ENCODE results near the gene TGFBR3. TPM values are rescaled to one million over a fixed set of nuclear protein-coding genes. Genes with fewer than 3 reads are reported as not detected.

Gene TGFBR3
- polyA plus RNA-seq, 1 experiment = 8.2 TPM

DNA sequence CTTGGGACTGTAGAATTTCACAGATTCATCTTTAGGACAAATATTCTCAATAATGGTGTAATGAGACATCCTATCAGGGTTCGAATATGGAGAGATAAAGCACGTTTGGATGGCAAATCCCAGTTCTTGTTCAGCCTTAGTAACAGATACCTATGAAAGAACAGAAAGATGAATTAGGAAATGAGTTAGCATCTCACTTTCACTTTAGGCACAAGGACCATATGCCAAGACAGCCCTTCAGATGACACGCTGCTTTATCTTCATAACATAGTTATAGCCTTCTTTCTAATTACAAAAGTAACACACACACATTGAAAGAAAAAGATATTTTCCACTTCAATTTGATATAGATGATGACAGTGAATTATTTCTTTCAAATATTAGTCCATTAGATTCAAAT is 173.6 kb downstream of the TGFBR3 start:
- ChIA-PET CTCF (interaction anchor here (0.9 kb wide), 3 partner anchors 12 to 24 kb away, joined by 3 read pairs; no protein-coding TSS in a partner anchor), POLR2A (no interaction called here)
- H3K4me3 ChIP-seq (ENCODE audit: low read depth, low read length) = no peak overlapping the region
- TF ChIP-seq, protein P1, sequence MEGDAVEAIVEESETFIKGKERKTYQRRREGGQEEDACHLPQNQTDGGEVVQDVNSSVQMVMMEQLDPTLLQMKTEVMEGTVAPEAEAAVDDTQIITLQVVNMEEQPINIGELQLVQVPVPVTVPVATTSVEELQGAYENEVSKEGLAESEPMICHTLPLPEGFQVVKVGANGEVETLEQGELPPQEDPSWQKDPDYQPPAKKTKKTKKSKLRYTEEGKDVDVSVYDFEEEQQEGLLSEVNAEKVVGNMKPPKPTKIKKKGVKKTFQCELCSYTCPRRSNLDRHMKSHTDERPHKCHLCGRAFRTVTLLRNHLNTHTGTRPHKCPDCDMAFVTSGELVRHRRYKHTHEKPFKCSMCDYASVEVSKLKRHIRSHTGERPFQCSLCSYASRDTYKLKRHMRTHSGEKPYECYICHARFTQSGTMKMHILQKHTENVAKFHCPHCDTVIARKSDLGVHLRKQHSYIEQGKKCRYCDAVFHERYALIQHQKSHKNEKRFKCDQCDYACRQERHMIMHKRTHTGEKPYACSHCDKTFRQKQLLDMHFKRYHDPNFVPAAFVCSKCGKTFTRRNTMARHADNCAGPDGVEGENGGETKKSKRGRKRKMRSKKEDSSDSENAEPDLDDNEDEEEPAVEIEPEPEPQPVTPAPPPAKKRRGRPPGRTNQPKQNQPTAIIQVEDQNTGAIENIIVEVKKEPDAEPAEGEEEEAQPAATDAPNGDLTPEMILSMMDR (IDR thresholded peaks at IDR 0.05; ENCODE audit: insufficient read depth, low read depth, low read length) = no peak
- H3K27me3 ChIP-seq (ENCODE audit: control insufficient read depth, insufficient read depth, low read length) = no peaks in the 10 kb centered on the region
- DNase-seq (ENCODE audit: low read depth) = no peak
- H3K36me3 ChIP-seq (ENCODE audit: control insufficient read depth, insufficient read depth, low read length) = peaks cover 6% of the 10 kb centered on the region

DNA sequence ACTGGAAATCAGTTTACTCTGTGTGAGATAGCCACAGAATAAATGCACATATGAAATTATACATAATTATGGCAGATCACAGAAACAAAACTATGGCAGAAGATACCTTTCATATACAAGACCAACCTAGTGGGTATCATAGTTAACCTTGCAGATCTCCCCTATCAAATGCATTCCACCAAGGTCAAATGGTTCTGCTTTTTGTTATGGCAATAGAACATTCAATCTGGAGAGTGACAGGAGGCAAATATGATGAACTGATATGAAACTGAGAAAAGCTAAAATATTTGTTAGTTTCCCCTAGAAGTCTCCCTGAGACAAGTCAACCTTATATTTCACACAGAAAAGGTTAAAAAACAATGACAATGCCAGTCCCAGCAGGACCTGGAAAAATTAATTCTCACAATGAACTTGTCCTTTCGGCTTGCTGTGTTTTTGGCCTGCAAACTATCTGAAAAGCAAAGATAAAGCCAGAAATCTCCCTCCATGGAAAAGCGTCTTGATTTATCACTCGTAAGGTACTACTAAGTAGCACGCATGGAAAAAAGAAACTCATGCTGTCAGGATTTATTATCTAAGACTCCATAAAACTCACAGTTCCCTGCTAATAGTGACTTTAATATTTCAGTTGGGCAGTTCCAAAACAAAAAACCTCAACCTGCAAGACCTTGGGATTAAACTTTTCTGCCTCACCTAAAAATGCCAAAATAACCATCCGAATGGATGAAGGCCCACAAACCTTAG is 174.3 kb downstream of the TGFBR3 start:
- ChIA-PET POLR2A (no interaction called here), CTCF (interaction anchor here (2.4 kb wide), 1 partner anchor 11 kb away, joined by 9 read pairs; no protein-coding TSS in a partner anchor)
- Histone ChIP-seq H3K4me3 (ENCODE audit: low read depth, low read length) (no peak overlapping the region), H3K27me3 (ENCODE audit: control insufficient read depth, insufficient read depth, low read length) (no peaks in the 10 kb centered on the region), H3K36me3 (ENCODE audit: control insufficient read depth, insufficient read depth, low read length) (peaks cover 9% of the 10 kb centered on the region)
- TF ChIP-seq, protein P1 (IDR thresholded peaks at IDR 0.05; ENCODE audit: insufficient read depth, low read depth, low read length) = no peak
- DNase-seq (ENCODE audit: low read depth) = no peak

DNA sequence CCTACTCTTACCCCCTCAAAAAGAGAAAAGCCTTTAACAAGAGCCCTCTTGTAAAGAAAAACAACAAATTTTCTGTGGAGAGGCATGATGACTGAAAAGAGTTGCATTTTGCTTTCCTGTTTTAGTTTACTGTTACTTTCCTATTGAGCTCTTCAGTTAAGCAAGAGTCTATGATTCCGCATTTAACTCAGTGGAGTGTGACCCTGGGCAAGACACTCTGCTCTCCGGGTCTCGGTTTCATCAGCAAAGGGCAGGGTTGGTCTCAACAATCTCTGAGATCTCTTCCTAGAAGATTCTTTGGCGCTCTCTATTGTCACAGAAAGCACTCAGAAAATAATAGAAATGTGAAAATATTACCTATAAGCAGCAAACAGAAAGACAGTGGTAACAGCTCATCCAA is 175.7 kb downstream of the TGFBR3 start:
- no peak for DNase-seq (ENCODE audit: low read depth)
- TF ChIP-seq, protein P1 (IDR thresholded peaks at IDR 0.05; ENCODE audit: insufficient read depth, low read depth, low read length) = no peak
- ChIA-PET POLR2A (no interaction called here), CTCF (interaction anchor here (1.0 to 2.4 kb wide), 4 partner anchors 10 to 198 kb away, joined by 3 to 9 read pairs (median 3); no protein-coding TSS in a partner anchor)
- H3K27me3 ChIP-seq (ENCODE audit: control insufficient read depth, insufficient read depth, low read length) = no peaks in the 10 kb centered on the region
- peaks cover 7% of the 10 kb centered on the region; the same call in 1 of the 2 replicates for H3K36me3 ChIP-seq (ENCODE audit: control insufficient read depth, insufficient read depth, low read length)
- no peak overlapping the region for H3K4me3 ChIP-seq (ENCODE audit: low read depth, low read length)

DNA sequence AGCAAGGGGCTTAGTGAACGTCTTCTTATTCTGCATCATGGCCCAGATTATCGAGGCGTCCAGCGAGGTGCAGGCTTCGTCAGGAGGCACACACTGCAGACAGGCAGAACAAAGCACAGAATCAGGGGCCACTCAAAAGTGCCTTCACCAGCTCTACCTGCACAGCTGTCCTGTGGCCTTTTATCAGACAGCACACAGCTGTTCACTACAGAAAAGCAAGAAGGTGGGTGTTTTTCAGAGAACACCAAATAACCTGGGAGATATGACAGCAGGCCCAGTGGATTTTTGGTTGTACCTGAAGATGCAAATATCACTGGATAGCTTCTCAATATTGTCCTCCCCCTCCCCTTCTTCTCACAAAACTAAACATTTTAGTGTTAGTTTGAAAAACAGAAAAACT is 177.3 kb downstream of the TGFBR3 start:
- POLR2A ChIA-PET = no interaction called here
- no peak for DNase-seq (ENCODE audit: low read depth)
- no peaks in the 10 kb centered on the region for H3K27me3 ChIP-seq (ENCODE audit: control insufficient read depth, insufficient read depth, low read length)
- peaks cover 7% of the 10 kb centered on the region; the same call in 1 of the 2 replicates for H3K36me3 ChIP-seq (ENCODE audit: control insufficient read depth, insufficient read depth, low read length)
- TF ChIP-seq, protein P1 (IDR thresholded peaks at IDR 0.05; ENCODE audit: insufficient read depth, low read depth, low read length) = no peak
- CTCF ChIA-PET = interaction anchor here (1.3 kb wide), 1 partner anchor 196 kb away, joined by 3 read pairs; no protein-coding TSS in a partner anchor
- no peak overlapping the region for H3K4me3 ChIP-seq (ENCODE audit: low read depth, low read length)

DNA sequence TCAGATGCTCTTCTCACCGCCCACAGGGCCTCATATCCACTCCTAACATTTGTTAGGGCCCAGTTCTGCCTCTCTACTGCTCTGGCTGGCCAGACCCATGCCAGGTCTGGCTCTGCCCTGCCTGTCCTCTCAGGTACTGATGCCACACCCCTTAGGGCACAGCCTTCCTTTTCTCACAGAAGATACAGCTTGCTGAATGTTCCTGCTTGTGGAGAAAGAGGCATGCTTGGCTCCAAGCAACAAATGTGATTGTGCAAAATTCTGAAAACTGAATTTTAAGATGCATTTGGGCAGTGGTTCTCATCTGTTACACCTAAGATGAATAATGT is 178.1 kb downstream of the TGFBR3 start:
- Histone ChIP-seq H3K4me3 (ENCODE audit: low read depth, low read length) (no peak overlapping the region), H3K27me3 (ENCODE audit: control insufficient read depth, insufficient read depth, low read length) (no peaks in the 10 kb centered on the region), H3K36me3 (ENCODE audit: control insufficient read depth, insufficient read depth, low read length) (peaks cover 7% of the 10 kb centered on the region; the same call in 1 of the 2 replicates)
- TF ChIP-seq, protein P1 (IDR thresholded peaks at IDR 0.05; ENCODE audit: insufficient read depth, low read depth, low read length) = no peak
- ChIA-PET CTCF (no interaction called here), POLR2A (no interaction called here)
- DNase-seq (ENCODE audit: low read depth) = no peak
